IMR-90 (cell line): Measurements from ENCODE around the gene TUBD1. TPM values are rescaled to one million over a fixed set of nuclear protein-coding genes. Genes with fewer than 3 reads are reported as not detected.

Experiments
- ATAC-seq: fragments of 200-7000 bp; cut with Tn5 transposase; 2 replicates; pipeline ENCODE4 v1.9.1; 2020; ENCODE audit warnings: low read depth, mild to moderate bottlenecking, moderate library complexity
- BruUV-seq: library from RNA; stranded (reverse); fragments of 400-500 nt; replicated peaks from 2 replicates; lab custom pipeline; 2021; lab: Mats Ljungman, UMichigan
- CTCF ChIA-PET: fragments of 300-600 bp; formaldehyde crosslinking; extraction: SDS; loops from one replicate; lab custom pipeline; 2021; ENCODE audit warnings: antibody characterized with exemption; lab: Yijun Ruan, JAX
- POLR2A ChIA-PET: fragments of 300-600 bp; sonication (Branson Sonifier 250); formaldehyde crosslinking; loops from one replicate; lab custom pipeline; 2022; ENCODE audit warnings: antibody characterized with exemption; ENCODE audit not compliant: unreplicated experiment; lab: Charles Lee
- DNase-seq: peaks from one replicate; pipeline ENCODE4 v3.0.0; 2013
- H2AFZ ChIP-seq: replicated peaks from 2 replicates; pipeline ENCODE3; 2013; ENCODE audit warnings: low read length, mild to moderate bottlenecking; ENCODE audit not compliant: poor library complexity
- H2AK5ac ChIP-seq: 2 replicates; pipeline ENCODE4 v1.6.1; 2013; ENCODE audit warnings: low read depth, low read length, inconsistent platforms
- H2AK9ac ChIP-seq: replicated peaks from 2 replicates; pipeline ENCODE3; 2013; ENCODE audit warnings: mild to moderate bottlenecking, low read depth, low read length, moderate library complexity; ENCODE audit not compliant: poor library complexity
- H2BK120ac ChIP-seq: 2 replicates; pipeline ENCODE4 v1.6.1; 2013; ENCODE audit warnings: low read depth, low read length, inconsistent platforms
- H2BK15ac ChIP-seq: 3 replicates; pipeline ENCODE4 v1.6.1; 2013; ENCODE audit warnings: low read depth, low read length, inconsistent platforms
- H2BK20ac ChIP-seq: 2 replicates; pipeline ENCODE4 v1.6.1; 2013; ENCODE audit warnings: low read depth, mild to moderate bottlenecking, inconsistent platforms, low read length, moderate library complexity
- H2BK5ac ChIP-seq: 2 replicates; pipeline ENCODE4 v1.6.1; 2013; ENCODE audit warnings: mild to moderate bottlenecking, low read depth, low read length, inconsistent platforms; ENCODE audit not compliant: poor library complexity, severe bottlenecking
- H3K14ac ChIP-seq: replicated peaks from 2 replicates; pipeline ENCODE4 v1.6.1; 2013; ENCODE audit warnings: low read depth, low read length, inconsistent platforms
- H3K18ac ChIP-seq: 2 replicates; pipeline ENCODE4 v1.6.1; 2013; ENCODE audit warnings: low read depth, low read length, control low read depth
- H3K23ac ChIP-seq: 2 replicates; pipeline ENCODE4 v1.6.1; 2013; ENCODE audit warnings: low read depth, low read length, inconsistent platforms
- H3K27ac ChIP-seq: 2 replicates; pipeline ENCODE4 v1.5.1; 2013; ENCODE audit warnings: mild to moderate bottlenecking, control low read depth, low read length; ENCODE audit not compliant: insufficient read depth
- H3K27me3 ChIP-seq: 2 replicates; pipeline ENCODE4 v1.6.1; 2013; ENCODE audit warnings: low read length; ENCODE audit not compliant: control insufficient read depth, insufficient read depth
- H3K36me3 ChIP-seq: 2 replicates; pipeline ENCODE4 v1.6.1; 2013; ENCODE audit warnings: low read length, mixed read lengths; ENCODE audit not compliant: control insufficient read depth, insufficient read depth
- H3K4ac ChIP-seq: 2 replicates; pipeline ENCODE4 v1.6.1; 2013; ENCODE audit warnings: low read depth, low read length, inconsistent platforms
- H3K4me1 ChIP-seq: 2 replicates; pipeline ENCODE4 v1.6.1; 2013; ENCODE audit warnings: low read length, mixed read lengths; ENCODE audit not compliant: control insufficient read depth, insufficient read depth
- H3K4me2 ChIP-seq: 2 replicates; pipeline ENCODE4 v1.6.1; 2013; ENCODE audit warnings: low read depth, mild to moderate bottlenecking, control low read depth, low read length, moderate library complexity
- H3K4me3 ChIP-seq: 2 replicates; pipeline ENCODE4 v1.5.1; 2013; ENCODE audit warnings: low read depth, mild to moderate bottlenecking, control low read depth, low read length, moderate library complexity; ENCODE audit not compliant: insufficient read depth
- H3K56ac ChIP-seq: 2 replicates; pipeline ENCODE4 v1.6.1; 2013; ENCODE audit warnings: low read length, inconsistent platforms; ENCODE audit not compliant: insufficient read depth; ENCODE audit errors: extremely low read depth
- H3K79me1 ChIP-seq, 2 experiments: 2 replicates each; pipeline ENCODE4 v1.6.1; 2013; ENCODE audit warnings: low read length in 2 of 2, inconsistent platforms in 1 of 2, low read depth in 1 of 2
- H3K9ac ChIP-seq: 2 replicates; pipeline ENCODE4 v1.6.1; 2013; ENCODE audit warnings: low read depth, low read length, control low read depth
- H3K9me1 ChIP-seq: 2 replicates; pipeline ENCODE4 v1.6.1; 2013; ENCODE audit warnings: low read length, inconsistent platforms; ENCODE audit not compliant: insufficient read depth
- H3K9me3 ChIP-seq: 2 replicates; pipeline ENCODE4 v1.6.1; 2013; ENCODE audit warnings: low read length; ENCODE audit not compliant: control insufficient read depth, insufficient read depth
- H4K20me1 ChIP-seq: 2 replicates; pipeline ENCODE4 v1.6.1; 2013; ENCODE audit warnings: low read length, inconsistent platforms; ENCODE audit not compliant: insufficient read depth
- H4K5ac ChIP-seq: 2 replicates; pipeline ENCODE4 v1.6.1; 2013; ENCODE audit warnings: mild to moderate bottlenecking, low read depth, low read length, control low read depth
- H4K8ac ChIP-seq, 2 experiments: 2 replicates each; pipeline ENCODE4 v1.6.1; 2013; ENCODE audit warnings: low read depth in 2 of 2, low read length in 2 of 2, control low read depth in 1 of 2, inconsistent platforms in 1 of 2
- H4K91ac ChIP-seq: 2 replicates; pipeline ENCODE4 v1.6.1; 2013; ENCODE audit warnings: low read depth, low read length, inconsistent platforms; ENCODE audit not compliant: insufficient read depth
- BHLHE40 ChIP-seq: fragments of 150-350 bp; IDR thresholded peaks from 2 replicates; pipeline ENCODE4 v1.6.1; 2016; ENCODE audit warnings: mild to moderate bottlenecking, low read depth, low read length
- CEBPB ChIP-seq: IDR thresholded peaks from 2 replicates; pipeline ENCODE4 v1.6.1; 2012; ENCODE audit warnings: low read depth, low read length, improper control_type of control experiment
- CHD1 ChIP-seq: IDR thresholded peaks from 2 replicates; pipeline ENCODE4 v1.6.1; 2012; ENCODE audit warnings: low read depth, low read length, improper control_type of control experiment
- CTCF ChIP-seq: conservative IDR thresholded peaks from 2 replicates; pipeline ENCODE4 v1.5.1; 2012; ENCODE audit warnings: mild to moderate bottlenecking, low read depth, low read length, improper control_type of control experiment
- ELK1 ChIP-seq: fragments of 150-350 bp; IDR thresholded peaks from 2 replicates; pipeline ENCODE4 v1.6.1; 2016; ENCODE audit warnings: low read depth, mild to moderate bottlenecking, low read length, moderate library complexity, borderline replicate concordance
- FOS ChIP-seq: fragments of 150-350 bp; IDR thresholded peaks from 2 replicates; pipeline ENCODE4 v1.6.1; 2016; ENCODE audit warnings: low read depth, low read length
- MAFK ChIP-seq: IDR thresholded peaks from 2 replicates; pipeline ENCODE4 v1.6.1; 2012; ENCODE audit warnings: low read depth, low read length, improper control_type of control experiment
- MAZ ChIP-seq: IDR thresholded peaks from 2 replicates; pipeline ENCODE4 v1.6.1; 2012; ENCODE audit warnings: low read depth, mild to moderate bottlenecking, low read length, improper control_type of control experiment, moderate library complexity, borderline replicate concordance
- MXI1 ChIP-seq: IDR thresholded peaks from 2 replicates; pipeline ENCODE4 v1.6.1; 2012; ENCODE audit warnings: low read depth, mild to moderate bottlenecking, low read length, moderate library complexity, borderline replicate concordance
- POLR2A ChIP-seq: IDR thresholded peaks from 2 replicates; pipeline ENCODE4 v1.6.1; 2012; ENCODE audit warnings: mild to moderate bottlenecking, low read depth, low read length
- RAD21 ChIP-seq: IDR thresholded peaks from 2 replicates; pipeline ENCODE4 v1.6.1; 2012; ENCODE audit warnings: low read length, improper control_type of control experiment
- RCOR1 ChIP-seq: IDR thresholded peaks from 2 replicates; pipeline ENCODE4 v1.6.1; 2012; ENCODE audit warnings: mild to moderate bottlenecking, low read length, improper control_type of control experiment; ENCODE audit not compliant: insufficient replicate concordance
- RFX5 ChIP-seq: IDR thresholded peaks from 2 replicates; pipeline ENCODE4 v1.8.0; 2012; ENCODE audit warnings: low read depth, mild to moderate bottlenecking, low read length, moderate library complexity
- SMC3 ChIP-seq: fragments of 150-350 bp; IDR thresholded peaks from 2 replicates; pipeline ENCODE4 v1.6.1; 2016; ENCODE audit warnings: low read depth, mild to moderate bottlenecking, antibody characterized with exemption, low read length, moderate library complexity
- USF2 ChIP-seq: fragments of 150-350 bp; IDR thresholded peaks from 2 replicates; pipeline ENCODE4 v1.6.1; 2017; ENCODE audit warnings: mild to moderate bottlenecking, antibody characterized with exemption, low read length, low read depth
- WGBS, 2 experiments: methylation state at CpG; one replicate each; pipeline versions ENCODE4 v1.1.5 to v1.1.7; 2013; ENCODE audit warnings: missing lambda C conversion rate in 2 of 2; ENCODE audit not compliant: insufficient read length in 1 of 2; ENCODE audit errors: extremely low coverage in 2 of 2; 5-methylcytosine and 5-hydroxymethylcytosine counted together
- dilution Hi-C: fragments of 300-500 bp; cut with HindIII; formaldehyde crosslinking; loops from one replicate; pipeline ENCODE4 v1.14.3; 2018; ENCODE audit warnings: low sequenced_read_pairs; ENCODE audit not compliant: unreplicated experiment
- in situ Hi-C: fragments of 300-500 bp; cut with MboI; formaldehyde crosslinking; loops from 3 replicates; pipeline ENCODE4 v1.14.3; 2019; ENCODE audit warnings: low sequenced_read_pairs, inconsistent platforms, mixed read lengths
- intact Hi-C: fragments of 100-400 bp; cut with micrococcal nuclease; formaldehyde crosslinking; loops from 2 replicates; pipeline ENCODE4 v1.10.0; 2022
- polyA plus RNA-seq, 3 experiments: library from polyadenylated mRNA; depleted of rRNA; stranded (reverse); fragments of >200 nt; gene quantifications; 2 replicates each; pipeline ENCODE4 v1.2.3, GENCODE V29; 2012; ENCODE audit warnings: low replicate concordance in 1 of 3
- total RNA-seq: library from RNA; depleted of rRNA; stranded (reverse); fragments of >200 nt; gene quantifications from 2 replicates; pipeline ENCODE4 v1.2.3, GENCODE V29; 2012

The TUBD1 gene
- total and polyA plus RNA-seq, 2 of the 4 experiments (the other 2 are of a cell fraction) = 2.2 to 4.7 TPM

- Histone ChIP-seq H4K8ac (peak overlapping the region; percentile 44 to 81), H2AK5ac (peak overlapping the region; percentile 84), H3K27me3 (no peaks in the 10 kb centered on the region), H3K9me3 (no peaks in the 10 kb centered on the region), H3K9ac (peak overlapping the region; percentile 75), H3K23ac (peak overlapping the region; percentile 88), H3K27ac (peak overlapping the region; percentile 100), H4K91ac (peak overlapping the region; percentile 85), H3K4me2 (peak overlapping the region; percentile 97), H3K9me1 (peaks cover 9% of the 10 kb centered on the region), H3K4me1 (peaks cover 25% of the 10 kb centered on the region), H3K79me1 (peaks cover 21 to 61% of the 10 kb centered on the region in 2 experiments), H2BK15ac (peak overlapping the region; percentile 78), H2BK120ac (peak overlapping the region; percentile 93), H3K18ac (peak overlapping the region; percentile 99), H2BK5ac (peak overlapping the region; percentile 99), H3K56ac (peak overlapping the region; percentile 90), H2AFZ (no peak overlapping the region), H4K20me1 (no peaks in the 10 kb centered on the region), H2BK20ac (peak overlapping the region; percentile 90), H3K4me3 (no peak overlapping the region), H2AK9ac (no peak overlapping the region), H3K36me3 (no peaks in the 10 kb centered on the region), H3K4ac (peak overlapping the region; percentile 87), H3K14ac (peak overlapping the region; percentile 86), H4K5ac (peak overlapping the region; percentile 93)
- dilution Hi-C loops = no loop called here
- no CpG with 5 or more reads among the region's 3 CpGs for WGBS, 2 experiments
- in situ Hi-C loops = loop anchor here (5.0 kb wide), 1 partner anchor 43 kb away; no protein-coding TSS in a partner anchor
- ChIA-PET CTCF (interaction anchor here (0.5 kb wide), 1 partner anchor 75 kb away, joined by 7 read pairs; no protein-coding TSS in a partner anchor), POLR2A (interaction anchor here (2.5 kb wide), 1 partner anchor 43 kb away, joined by 12 read pairs; no protein-coding TSS in a partner anchor)
- ATAC-seq (peak; percentile 19; the same call in 1 of the 2 replicates), DNase-seq (peak; percentile 63)
- BruUV-seq = no TSS peak
- intact Hi-C loops = no loop called here
- no peak for TF ChIP-seq RFX5
- TF ChIP-seq USF2 = no peak
- TF ChIP-seq CTCF = no peak
- no peak for TF ChIP-seq ELK1
- no peak for TF ChIP-seq CEBPB
- no peak for TF ChIP-seq MXI1
- TF ChIP-seq RCOR1 = no peak
- TF ChIP-seq SMC3 = no peak
- TF ChIP-seq MAZ = no peak
- no peak for TF ChIP-seq FOS
- no peak for TF ChIP-seq BHLHE40
- TF ChIP-seq CHD1 = no peak
- TF ChIP-seq RAD21 = no peak
- no peak; the same call in none of the 2 replicates for TF ChIP-seq POLR2A
- TF ChIP-seq MAFK = no peak
Measured at GRCh38 chr17:59830007-59830630, 62.6 kb downstream of the TUBD1 start.
